Natural killer cell treated with Interleukin-12 subunit alpha and Interleukin-12 subunit beta and Interleukin-15 and Interleukin-18, amount 100 ng/mL, for 72 hours (primary cell): ENCODE results near the gene TBXAS1. TPM values are rescaled to one million over a fixed set of nuclear protein-coding genes. Genes with fewer than 3 reads are reported as not detected.
"Not testable (repeated sequence)": the region's sequence is repeated elsewhere in the genome, so short reads cannot be mapped to it uniquely, and the experiment has no call there.

Source experiments
- ATAC-seq, 2 donors: fragments of 150-1000 bp; cut with Tn5 transposase in 1 of 2; sonication (Bioruptor Pico), chemical (Tn5 transposase) in 1 of 2; 2 replicates each; pipeline ENCODE4 v1.10.0; 2021
- DNase-seq: peaks from one replicate; pipeline ENCODE4 v3.0.0; 2022; ENCODE audit warnings: low spot score
- H3K27ac Mint-ChIP-seq, 2 donors: 1 replicate in 1 of 2; 2 replicates in 1 of 2; pipeline ENCODE4 v1.8.0; 2022; ENCODE audit warnings: mixed read lengths in 2 of 2, mild to moderate bottlenecking in 1 of 2, moderate library complexity in 1 of 2
- H3K27me3 Mint-ChIP-seq, 2 donors: 1 replicate in 1 of 2; 2 replicates in 1 of 2; pipeline ENCODE4 v1.8.0; 2022; ENCODE audit warnings: mixed read lengths in 2 of 2
- H3K36me3 Mint-ChIP-seq: one replicate; pipeline ENCODE4 v1.8.0; 2022; ENCODE audit warnings: mixed read lengths
- H3K4me1 Mint-ChIP-seq, 2 donors: 1 replicate in 1 of 2; 2 replicates in 1 of 2; pipeline ENCODE4 v1.8.0; 2022; ENCODE audit warnings: low read depth in 2 of 2, mixed read lengths in 2 of 2, mild to moderate bottlenecking in 1 of 2
- H3K4me3 Mint-ChIP-seq: one replicate; pipeline ENCODE4 v1.8.0; 2022; ENCODE audit warnings: mixed read lengths
- H3K9me3 Mint-ChIP-seq: 2 replicates; pipeline ENCODE4 v1.8.0; 2022; ENCODE audit warnings: mixed read lengths
- total RNA-seq, 2 donors: library from RNA; stranded (reverse); gene quantifications; one replicate each; pipeline ENCODE4 v1.2.3, GENCODE V29; 2022

TBXAS1 gene
- total RNA-seq, 2 donors from 2014 or later, result 104 to 130 TPM

GRCh38 chr7:139895141-139895829, 66.2 kb downstream of the TBXAS1 start:
- H3K9me3 Mint-ChIP-seq, result peaks cover 12% of the 10 kb centered on the region
- peak overlapping the region; percentile 68 to 98 for H3K27ac Mint-ChIP-seq
- H3K4me3 Mint-ChIP-seq, result peak overlapping the region; percentile 46
- ATAC-seq, result no peak
- H3K36me3 Mint-ChIP-seq, result peaks cover 20% of the 10 kb centered on the region
- H3K27me3 Mint-ChIP-seq, result no peaks in the 10 kb centered on the region
- no peak for DNase-seq
- peaks cover 37 to 63% of the 10 kb centered on the region in 2 donors for H3K4me1 Mint-ChIP-seq

GRCh38 chr7:139896288-139896687, 67.2 kb downstream of the TBXAS1 start:
- peak; percentile 44 to 79 for ATAC-seq
- Mint-ChIP-seq H3K9me3 (peaks cover 9% of the 10 kb centered on the region), H3K36me3 (peaks cover 16% of the 10 kb centered on the region), H3K27ac (peak overlapping the region; percentile 68 to 98), H3K27me3 (no peaks in the 10 kb centered on the region), H3K4me1 (peaks cover 37 to 64% of the 10 kb centered on the region in 2 donors), H3K4me3 (peak overlapping the region; percentile 46)
- peak; percentile 68 for DNase-seq

DNA sequence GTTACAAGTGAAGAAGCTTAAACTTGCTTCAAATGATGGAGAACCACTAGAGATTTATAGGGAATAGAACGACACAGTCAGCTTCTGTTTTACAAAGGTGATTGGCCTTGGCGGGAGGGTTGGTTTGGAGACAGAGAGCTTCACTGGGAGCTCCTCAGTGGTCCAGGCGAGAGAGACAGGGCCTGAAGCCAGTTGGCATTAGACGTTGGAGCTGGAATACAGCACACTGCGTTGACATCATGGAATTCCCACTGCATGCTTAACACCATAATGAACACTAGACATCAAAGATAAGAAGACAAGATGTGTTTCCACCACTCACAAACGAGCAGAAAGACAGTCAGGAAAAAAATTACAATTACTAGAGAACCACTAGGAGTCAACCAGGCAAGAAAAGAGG, 67.8 kb downstream of the TBXAS1 start:
- H3K4me1 Mint-ChIP-seq, result peaks cover 37 to 61% of the 10 kb centered on the region in 2 donors
- ATAC-seq, result no peak
- DNase-seq, result no peak

GRCh38 chr7:139897422-139898090, 68.5 kb downstream of the TBXAS1 start:
- peaks cover 18% of the 10 kb centered on the region for H3K36me3 Mint-ChIP-seq
- DNase-seq (no peak), ATAC-seq (no peak)
- H3K4me1 Mint-ChIP-seq, result peaks cover 38 to 68% of the 10 kb centered on the region in 2 donors
- H3K27me3 Mint-ChIP-seq, result no peaks in the 10 kb centered on the region
- no peak overlapping the region for H3K4me3 Mint-ChIP-seq
- peak overlapping the region; percentile 68 to 98 for H3K27ac Mint-ChIP-seq
- peaks cover 9% of the 10 kb centered on the region for H3K9me3 Mint-ChIP-seq

More for the DNA sequence above, 67.8 kb downstream of the TBXAS1 start:
- peak overlapping the region; percentile 33 for H3K4me3 Mint-ChIP-seq
- H3K9me3 Mint-ChIP-seq, result peaks cover 9% of the 10 kb centered on the region
- H3K27ac Mint-ChIP-seq, result peak overlapping the region; percentile 68 to 98
- H3K27me3 Mint-ChIP-seq, result no peaks in the 10 kb centered on the region
- peaks cover 16% of the 10 kb centered on the region for H3K36me3 Mint-ChIP-seq

- H3K27me3 Mint-ChIP-seq, result no peaks in the 10 kb centered on the region
- H3K4me3 Mint-ChIP-seq, result no peak overlapping the region
- H3K9me3 Mint-ChIP-seq, result peaks cover 12% of the 10 kb centered on the region
- peak overlapping the region in 1 of 2 donors; percentile 98 for H3K27ac Mint-ChIP-seq
- no peak for ATAC-seq
- H3K4me1 Mint-ChIP-seq, result peaks cover 43 to 69% of the 10 kb centered on the region in 2 donors
- H3K36me3 Mint-ChIP-seq, result peaks cover 27% of the 10 kb centered on the region
- DNase-seq, result no peak
Observed at GRCh38 chr7:139898483-139898882, 69.4 kb downstream of the TBXAS1 start.

- Mint-ChIP-seq H3K9me3 (peaks cover 17% of the 10 kb centered on the region), H3K27ac (peak overlapping the region in 1 of 2 donors; percentile 98), H3K27me3 (no peaks in the 10 kb centered on the region), H3K36me3 (peaks cover 37% of the 10 kb centered on the region), H3K4me1 (peaks cover 44 to 72% of the 10 kb centered on the region in 2 donors), H3K4me3 (no peak overlapping the region)
- DNase-seq (no peak), ATAC-seq (no peak)
Observed at GRCh38 chr7:139899328-139899955, 70.4 kb downstream of the TBXAS1 start.

- H3K4me1 Mint-ChIP-seq, result peaks cover 44 to 72% of the 10 kb centered on the region in 2 donors
- peak overlapping the region; percentile 32 to 98 for H3K27ac Mint-ChIP-seq
- DNase-seq (no peak), ATAC-seq (no peak)
- peaks cover 16% of the 10 kb centered on the region for H3K9me3 Mint-ChIP-seq
- H3K27me3 Mint-ChIP-seq, result no peaks in the 10 kb centered on the region
- peaks cover 38% of the 10 kb centered on the region for H3K36me3 Mint-ChIP-seq
- H3K4me3 Mint-ChIP-seq, result no peak overlapping the region
Observed at GRCh38 chr7:139900326-139900725, 71.3 kb downstream of the TBXAS1 start.

GRCh38 chr7:139901056-139901795, 72.2 kb downstream of the TBXAS1 start:
- Mint-ChIP-seq H3K4me3 (no peak overlapping the region), H3K36me3 (peaks cover 43% of the 10 kb centered on the region), H3K27ac (peak overlapping the region; percentile 32 to 98), H3K9me3 (peaks cover 16% of the 10 kb centered on the region), H3K4me1 (peaks cover 37 to 70% of the 10 kb centered on the region in 2 donors), H3K27me3 (no peaks in the 10 kb centered on the region)
- DNase-seq (no peak), ATAC-seq (no peak)

DNA sequence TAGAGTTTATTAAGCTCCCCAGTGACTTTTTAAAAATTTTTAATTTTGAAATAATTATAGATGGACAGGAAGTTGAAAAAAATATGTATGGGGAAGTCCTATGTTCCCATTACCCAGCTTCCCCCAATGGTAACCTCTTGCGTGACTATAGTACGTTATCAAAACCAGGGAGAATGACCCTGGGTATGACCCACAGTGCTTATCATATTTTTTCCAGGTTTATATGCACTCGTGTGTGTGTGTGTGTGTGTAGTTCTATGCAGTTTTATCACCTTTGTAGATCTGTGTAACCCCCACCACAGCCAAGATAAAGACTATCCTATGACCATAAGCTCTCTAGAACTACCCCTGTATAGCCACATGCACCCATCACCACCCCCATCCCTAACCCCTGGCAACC, 72.8 kb downstream of the TBXAS1 start:
- H3K36me3 Mint-ChIP-seq, result peaks cover 43% of the 10 kb centered on the region
- H3K27ac Mint-ChIP-seq, result peak overlapping the region; percentile 32 to 98
- peaks cover 30 to 66% of the 10 kb centered on the region in 2 donors for H3K4me1 Mint-ChIP-seq
- peaks cover 14% of the 10 kb centered on the region for H3K9me3 Mint-ChIP-seq
- no peak for DNase-seq
- no peaks in the 10 kb centered on the region for H3K27me3 Mint-ChIP-seq
- no peak overlapping the region for H3K4me3 Mint-ChIP-seq
- ATAC-seq, result no peak

DNA sequence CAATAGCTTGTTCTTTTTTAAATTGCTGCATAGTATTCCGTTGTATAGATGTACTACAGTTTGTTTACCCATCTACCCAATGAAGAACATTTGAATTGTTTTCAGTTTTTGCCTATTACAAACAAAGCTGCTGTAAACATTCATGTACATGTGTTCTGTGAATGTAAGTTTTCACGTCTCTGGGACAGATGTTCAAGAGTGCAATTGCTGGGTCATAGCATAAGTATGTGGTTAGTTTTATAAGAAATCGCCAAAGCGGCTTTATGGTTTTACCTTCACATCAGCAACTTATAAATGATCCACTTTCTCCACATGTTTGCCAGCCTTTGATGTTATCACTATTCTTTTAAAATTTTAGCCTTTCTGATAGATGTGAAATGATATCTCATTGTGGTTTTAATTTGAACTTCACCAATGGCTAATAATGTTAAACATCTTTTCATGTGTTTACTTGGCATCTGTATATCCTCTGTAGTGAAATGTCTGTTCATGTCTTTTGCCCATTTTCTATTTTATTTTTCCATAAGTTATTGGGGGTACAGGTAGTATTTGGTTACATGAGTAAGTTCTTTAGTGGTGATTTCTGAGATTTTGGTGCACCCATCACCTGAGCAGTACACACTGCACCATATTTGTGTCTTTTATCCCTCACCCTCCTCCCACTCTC, 73.5 kb downstream of the TBXAS1 start:
- peaks cover 27 to 60% of the 10 kb centered on the region in 2 donors for H3K4me1 Mint-ChIP-seq
- no peak for ATAC-seq

GRCh38 chr7:139903103-139903477, 74.0 kb downstream of the TBXAS1 start:
- H3K4me3 Mint-ChIP-seq, ATAC-seq, H3K27me3 Mint-ChIP-seq, DNase-seq: not testable (repeated sequence)
- peaks cover 31 to 61% of the 10 kb centered on the region in 2 donors for H3K4me1 Mint-ChIP-seq
- peak overlapping the region; percentile 32 to 98 for H3K27ac Mint-ChIP-seq
- H3K9me3 Mint-ChIP-seq, result peaks cover 14% of the 10 kb centered on the region
- peaks cover 45% of the 10 kb centered on the region for H3K36me3 Mint-ChIP-seq

More for the DNA sequence above, 73.5 kb downstream of the TBXAS1 start:
- Mint-ChIP-seq H3K9me3 (peaks cover 12% of the 10 kb centered on the region), H3K4me3 (no peak overlapping the region), H3K27me3 (no peaks in the 10 kb centered on the region), H3K27ac (peak overlapping the region; percentile 32 to 98), H3K36me3 (peaks cover 41% of the 10 kb centered on the region)
- DNase-seq, result no peak

- Mint-ChIP-seq H3K4me3 (no peak overlapping the region), H3K9me3 (peaks cover 15% of the 10 kb centered on the region), H3K36me3 (peaks cover 64% of the 10 kb centered on the region), H3K4me1 (peaks cover 34 to 60% of the 10 kb centered on the region in 2 donors), H3K27me3 (no peaks in the 10 kb centered on the region), H3K27ac (peak overlapping the region in 1 of 2 donors; percentile 86)
- DNase-seq (no peak), ATAC-seq (no peak)
Observed at GRCh38 chr7:139906879-139907278, 77.8 kb downstream of the TBXAS1 start.

DNA sequence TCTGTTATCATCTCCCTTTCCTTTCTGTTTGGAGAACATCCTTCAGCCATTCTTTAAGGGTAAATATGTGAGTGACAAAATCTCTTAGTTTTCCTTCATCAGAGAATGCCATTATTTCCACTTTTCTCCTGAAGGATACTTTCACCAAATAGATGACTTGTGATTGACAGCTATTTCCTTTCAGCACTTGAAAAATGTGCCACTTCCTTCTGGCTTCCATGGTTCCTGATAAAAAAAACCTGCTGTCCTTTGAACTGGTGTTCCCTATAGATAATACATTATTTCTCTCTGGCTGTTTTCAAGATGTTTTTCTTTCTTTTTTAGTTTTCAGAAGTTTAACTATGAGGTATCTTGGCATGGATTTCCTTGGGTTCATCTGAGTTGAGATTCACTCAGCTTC, 79.7 kb downstream of the TBXAS1 start:
- Mint-ChIP-seq H3K4me1 (peaks cover 28 to 53% of the 10 kb centered on the region in 2 donors), H3K9me3 (peaks cover 9% of the 10 kb centered on the region), H3K27ac (peak overlapping the region; percentile 13 to 86), H3K4me3 (peak overlapping the region; percentile 31), H3K36me3 (peaks cover 57% of the 10 kb centered on the region), H3K27me3 (no peaks in the 10 kb centered on the region)
- ATAC-seq (no peak), DNase-seq (no peak)
